SK-N-MC (cell line): ENCODE results near the gene KCTD16.

ENCODE experiments used
- DNase-seq: peaks from one replicate; pipeline ENCODE4 v3.0.0-alpha.2; 2011; ENCODE audit warnings: low read depth, low spot score
- H3K27ac ChIP-seq: fragments of 200-600 bp; sonication (generic); 2 replicates; pipeline ENCODE4 v1.5.1; 2016; ENCODE audit warnings: mixed run types
- H3K36me3 ChIP-seq: fragments of 200-600 bp; sonication (generic); 2 replicates; pipeline ENCODE4 v1.6.1; 2017; ENCODE audit warnings: antibody characterized with exemption, low read length, mixed read lengths; ENCODE audit not compliant: insufficient read depth
- H3K4me3 ChIP-seq: fragments of 200-600 bp; sonication (generic); 2 replicates; pipeline ENCODE4 v1.5.1; 2016
- H3K9ac ChIP-seq: fragments of 200-600 bp; sonication (generic); 2 replicates; pipeline ENCODE4 v1.8.0; 2017; ENCODE audit warnings: mixed run types, mixed read lengths; ENCODE audit not compliant: insufficient read length
- H3K9me3 ChIP-seq: fragments of 200-600 bp; sonication (generic); 2 replicates; pipeline ENCODE4 v1.6.1; 2017; ENCODE audit warnings: low read depth, mild to moderate bottlenecking, antibody characterized with exemption, low read length, moderate library complexity, mixed read lengths
- EZH2 ChIP-seq: fragments of 200-600 bp; sonication (generic); IDR thresholded peaks from one replicate; pipeline ENCODE4 v1.6.1; 2017; ENCODE audit warnings: antibody characterized with exemption
- FOXP2 ChIP-seq: optimal IDR thresholded peaks from 2 replicates; pipeline ENCODE3; 2011; ENCODE audit warnings: mild to moderate bottlenecking, moderate library complexity; ENCODE audit not compliant: insufficient read depth; ENCODE audit errors: extremely low read length, control extremely low read depth
- POLR2AphosphoS5 ChIP-seq: IDR thresholded peaks from 2 replicates; pipeline ENCODE4 v1.6.1; 2012; ENCODE audit warnings: mild to moderate bottlenecking, low read depth, low read length, borderline replicate concordance

The KCTD16 gene

DNA sequence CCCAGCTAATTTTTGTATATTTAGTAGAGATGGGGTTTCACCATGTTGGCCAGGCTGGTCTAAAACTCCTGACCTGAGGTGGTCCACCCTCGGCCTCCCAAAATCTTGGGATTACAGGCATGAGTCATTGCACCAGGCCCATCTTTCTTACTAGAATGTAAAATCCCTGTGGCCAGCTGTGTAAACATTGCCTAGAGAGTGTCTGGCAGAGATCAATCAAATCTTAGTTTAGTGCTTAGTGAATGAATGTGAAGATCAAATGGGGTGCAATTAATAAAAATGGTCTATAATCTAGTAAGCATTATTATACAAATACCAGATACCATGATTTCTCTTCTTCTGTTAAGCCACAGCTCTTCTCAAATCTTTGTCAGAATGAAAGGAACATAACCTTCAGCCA, 289.9 kb downstream of the KCTD16 start:
- no peak overlapping the region for H3K9ac ChIP-seq
- H3K27ac ChIP-seq, result no peak overlapping the region
- no peaks in the 10 kb centered on the region for H3K9me3 ChIP-seq
- H3K36me3 ChIP-seq, result no peaks in the 10 kb centered on the region
- no peak for TF ChIP-seq POLR2AphosphoS5
- H3K4me3 ChIP-seq, result no peak overlapping the region
- DNase-seq, result no peak

DNA sequence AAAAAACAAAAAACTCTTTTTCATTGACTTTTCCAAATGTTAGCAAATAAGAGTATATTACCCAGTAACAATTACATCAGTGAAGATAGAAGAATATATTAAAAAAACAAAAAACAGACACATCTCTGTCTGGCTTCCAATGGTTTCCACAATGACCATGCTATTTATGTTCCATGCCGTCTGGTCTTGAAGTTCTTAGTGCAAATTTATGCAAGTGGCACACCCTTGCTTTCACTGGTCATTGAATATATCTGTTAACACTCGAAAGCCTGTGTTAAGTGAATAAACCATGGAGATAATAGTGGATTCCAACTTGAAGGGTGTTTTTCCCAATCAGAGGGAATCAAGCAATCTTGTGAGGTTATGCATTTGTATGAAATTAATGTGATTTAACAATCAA, 291.9 kb downstream of the KCTD16 start:
- no peak for TF ChIP-seq FOXP2
- no peak for TF ChIP-seq POLR2AphosphoS5
- no peak for TF ChIP-seq EZH2
- no peak for DNase-seq
- H3K4me3 ChIP-seq, result no peak overlapping the region
- no peaks in the 10 kb centered on the region for H3K36me3 ChIP-seq
- H3K9me3 ChIP-seq, result no peaks in the 10 kb centered on the region
- H3K9ac ChIP-seq, result no peak overlapping the region
- no peak overlapping the region for H3K27ac ChIP-seq

- TF ChIP-seq FOXP2 (no peak), POLR2AphosphoS5 (no peak), EZH2 (no peak)
- Histone ChIP-seq H3K36me3 (no peaks in the 10 kb centered on the region), H3K4me3 (no peak overlapping the region), H3K27ac (no peak overlapping the region), H3K9me3 (no peaks in the 10 kb centered on the region), H3K9ac (no peak overlapping the region)
- DNase-seq, result no peak
These were observed 293.0 kb downstream of the KCTD16 start for GRCh38 chr5:144463481-144464223.

- H3K4me3 ChIP-seq, result no peak overlapping the region
- H3K27ac ChIP-seq, result no peak overlapping the region
- H3K36me3 ChIP-seq, result no peaks in the 10 kb centered on the region
- H3K9me3 ChIP-seq, result no peaks in the 10 kb centered on the region
- H3K9ac ChIP-seq, result no peak overlapping the region
- TF ChIP-seq POLR2AphosphoS5, result no peak
- no peak for TF ChIP-seq EZH2
- TF ChIP-seq FOXP2, result no peak
- DNase-seq, result no peak
These were observed 293.6 kb downstream of the KCTD16 start for GRCh38 chr5:144464306-144464705.

DNA sequence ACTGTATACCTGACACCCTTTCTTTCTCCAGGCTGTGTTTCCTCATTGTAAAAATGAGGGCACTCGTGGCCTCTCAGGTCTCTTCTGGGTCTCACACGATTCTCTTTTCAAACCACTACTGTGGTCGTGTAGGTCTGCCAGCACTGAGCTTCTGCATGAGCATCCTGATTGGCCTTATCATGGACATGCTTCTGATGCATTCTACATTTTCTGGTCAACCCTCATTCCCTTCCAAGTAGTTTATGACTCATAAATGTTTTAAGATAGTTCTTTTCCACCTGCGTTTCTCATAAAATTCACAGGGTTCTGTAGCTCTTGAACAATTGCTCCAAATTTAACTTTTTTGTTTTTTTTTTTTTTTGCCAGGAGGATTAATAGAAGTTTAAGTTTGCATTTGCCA, 294.8 kb downstream of the KCTD16 start:
- TF ChIP-seq EZH2 (no peak), POLR2AphosphoS5 (no peak), FOXP2 (no peak)
- no peak for DNase-seq
- H3K4me3 ChIP-seq, result no peak overlapping the region
- no peak overlapping the region for H3K9ac ChIP-seq
- no peak overlapping the region for H3K27ac ChIP-seq
- no peaks in the 10 kb centered on the region for H3K9me3 ChIP-seq
- H3K36me3 ChIP-seq, result no peaks in the 10 kb centered on the region

DNA sequence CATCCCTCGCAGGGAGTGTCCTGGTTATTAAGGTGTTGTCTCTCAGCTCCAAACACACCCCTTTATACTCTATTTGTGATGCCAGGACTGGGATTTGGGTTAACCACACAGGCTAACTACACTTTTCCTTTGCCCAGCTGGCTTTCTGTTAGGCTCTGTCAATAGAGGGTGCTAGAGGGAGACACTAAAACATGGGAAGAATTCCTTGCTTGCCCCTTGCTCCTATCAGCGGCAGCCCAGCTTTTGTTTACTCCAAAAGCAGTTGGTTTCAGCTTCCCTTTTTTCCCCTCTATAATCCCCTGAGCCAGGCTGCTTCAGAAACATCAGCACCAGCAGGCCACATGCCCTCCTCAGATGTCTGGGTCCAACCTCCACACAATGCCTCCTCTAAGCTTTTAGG, 297.1 kb downstream of the KCTD16 start:
- DNase-seq, result no peak
- Histone ChIP-seq H3K9me3 (no peaks in the 10 kb centered on the region), H3K4me3 (no peak overlapping the region), H3K36me3 (no peaks in the 10 kb centered on the region), H3K9ac (no peak overlapping the region), H3K27ac (no peak overlapping the region)
- TF ChIP-seq POLR2AphosphoS5 (no peak), EZH2 (no peak), FOXP2 (no peak)

DNA sequence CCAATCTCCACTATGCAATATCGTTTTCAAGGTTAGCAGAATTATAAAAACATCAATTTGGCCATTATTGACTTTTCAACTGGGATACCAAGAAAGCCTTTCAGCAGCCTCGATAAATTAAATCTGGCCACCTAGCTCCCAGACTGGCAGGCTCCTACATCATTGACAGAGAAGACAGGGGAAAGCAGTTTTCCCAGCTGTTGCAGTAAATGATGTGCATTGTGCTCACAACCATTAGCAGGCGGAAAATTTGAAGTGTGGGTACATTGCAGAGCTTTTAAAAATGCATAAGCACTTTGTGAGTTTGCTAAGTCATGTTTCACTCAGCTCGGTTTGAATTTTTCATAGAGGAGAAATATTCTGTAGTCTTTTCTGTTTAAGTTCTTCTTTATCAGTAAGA, 297.9 kb downstream of the KCTD16 start:
- DNase-seq, result no peak
- TF ChIP-seq FOXP2, result no peak
- TF ChIP-seq POLR2AphosphoS5, result no peak
- TF ChIP-seq EZH2, result no peak
- Histone ChIP-seq H3K9me3 (no peaks in the 10 kb centered on the region), H3K4me3 (no peak overlapping the region), H3K36me3 (no peaks in the 10 kb centered on the region), H3K27ac (no peak overlapping the region), H3K9ac (no peak overlapping the region)

GRCh38 chr5:144469106-144469505, 298.4 kb downstream of the KCTD16 start:
- no peak for DNase-seq
- no peak for TF ChIP-seq EZH2
- TF ChIP-seq FOXP2, result no peak
- TF ChIP-seq POLR2AphosphoS5, result no peak
- Histone ChIP-seq H3K9me3 (no peaks in the 10 kb centered on the region), H3K9ac (no peak overlapping the region), H3K27ac (no peak overlapping the region), H3K4me3 (no peak overlapping the region), H3K36me3 (no peaks in the 10 kb centered on the region)

GRCh38 chr5:144472221-144472620, 301.5 kb downstream of the KCTD16 start:
- Histone ChIP-seq H3K27ac (no peak overlapping the region), H3K9me3 (no peaks in the 10 kb centered on the region), H3K4me3 (no peak overlapping the region), H3K36me3 (no peaks in the 10 kb centered on the region), H3K9ac (no peak overlapping the region)
- DNase-seq, result no peak
- no peak for TF ChIP-seq FOXP2
- no peak for TF ChIP-seq POLR2AphosphoS5
- TF ChIP-seq EZH2, result no peak

DNA sequence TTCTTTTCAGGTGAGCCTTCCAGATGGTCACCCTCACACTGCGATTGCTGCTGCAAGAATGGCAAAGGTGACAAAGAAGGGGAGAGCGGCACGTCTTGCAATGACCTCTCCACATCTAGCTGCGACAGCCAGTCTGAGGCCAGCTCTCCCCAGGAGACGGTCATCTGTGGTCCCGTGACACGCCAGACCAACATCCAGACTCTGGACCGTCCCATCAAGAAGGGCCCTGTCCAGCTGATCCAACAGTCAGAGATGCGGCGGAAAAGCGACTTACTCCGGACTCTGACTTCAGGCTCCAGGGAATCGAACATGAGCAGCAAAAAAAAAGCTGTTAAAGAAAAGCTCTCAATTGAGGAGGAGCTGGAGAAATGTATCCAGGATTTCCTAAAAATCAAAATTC, 303.0 kb downstream of the KCTD16 start:
- TF ChIP-seq EZH2 (no peak), FOXP2 (no peak), POLR2AphosphoS5 (no peak)
- Histone ChIP-seq H3K9me3 (no peaks in the 10 kb centered on the region), H3K27ac (no peak overlapping the region), H3K36me3 (no peaks in the 10 kb centered on the region), H3K4me3 (no peak overlapping the region), H3K9ac (no peak overlapping the region)
- no peak for DNase-seq
